GM23338 (cell line): ENCODE measurements around the gene NOD1.

Source experiments
- CREB1 ChIP-seq: fragments of 250-450 bp; sonication (Bioruptor Pico); IDR thresholded peaks from 2 replicates; pipeline ENCODE4 v1.5.0; 2020; ENCODE audit warnings: low read depth, mild to moderate bottlenecking, moderate library complexity
- EZH2 ChIP-seq: fragments of 200-600 bp; sonication (generic); IDR thresholded peaks from one replicate; pipeline ENCODE4 v1.8.0; 2017; ENCODE audit warnings: antibody characterized with exemption, mild to moderate bottlenecking, low read depth; ENCODE audit not compliant: unreplicated experiment
- EZH2phosphoT487 ChIP-seq: fragments of 200-600 bp; sonication (generic); IDR thresholded peaks from one replicate; pipeline ENCODE4 v1.8.1; 2018; ENCODE audit warnings: antibody characterized with exemption; ENCODE audit not compliant: unreplicated experiment
- REST ChIP-seq: IDR thresholded peaks from one replicate; pipeline ENCODE4 v1.6.1; 2018; ENCODE audit warnings: antibody characterized with exemption; ENCODE audit not compliant: unreplicated experiment
- ZNF114 ChIP-seq: fragments of 250-450 bp; sonication (Bioruptor Pico); IDR thresholded peaks from 2 replicates; pipeline ENCODE4 v1.5.0; 2020; ENCODE audit warnings: mild to moderate bottlenecking, moderate library complexity
- TF ChIP-seq, protein P1 (sequence below), 2 experiments: fragments of 200-600 bp in 1 of 2; sonication (generic) in 1 of 2; conservative IDR thresholded peaks; 2 replicates each; pipeline versions ENCODE4 v1.5.1 to v1.6.1; 2016 to 2017; ENCODE audit warnings: antibody characterized with exemption in 2 of 2, low read depth in 2 of 2, mild to moderate bottlenecking in 2 of 2, moderate library complexity in 1 of 2

DNA sequence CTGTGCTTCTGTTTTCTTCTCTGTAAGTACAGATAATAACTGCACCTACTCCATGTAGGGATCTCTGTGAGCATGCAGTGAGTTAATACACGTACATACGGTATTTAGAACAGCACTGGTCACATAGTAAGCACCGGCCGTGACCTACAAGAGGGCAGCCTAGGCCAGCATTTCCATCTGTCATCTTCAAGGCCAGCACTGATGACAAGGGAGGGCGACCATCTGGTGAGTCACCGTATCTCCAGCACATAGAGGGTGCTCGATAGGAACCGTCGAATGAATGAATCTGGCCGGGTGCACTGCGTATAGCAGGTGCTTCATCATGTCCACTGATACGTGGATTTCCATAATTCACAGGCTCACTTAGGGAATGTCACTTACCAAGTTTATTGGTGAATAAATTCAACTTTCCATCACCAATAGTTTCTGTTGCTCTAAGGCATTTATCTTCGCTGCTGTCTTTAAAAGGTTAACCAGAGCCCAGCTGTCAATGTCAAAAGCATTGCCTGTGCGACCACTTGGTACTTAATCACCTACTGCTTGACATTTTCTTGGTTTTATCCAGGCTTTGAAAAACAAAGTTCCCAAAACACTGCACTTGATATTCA, 8.3 kb downstream of the NOD1 start:
- TF ChIP-seq, protein P1, sequence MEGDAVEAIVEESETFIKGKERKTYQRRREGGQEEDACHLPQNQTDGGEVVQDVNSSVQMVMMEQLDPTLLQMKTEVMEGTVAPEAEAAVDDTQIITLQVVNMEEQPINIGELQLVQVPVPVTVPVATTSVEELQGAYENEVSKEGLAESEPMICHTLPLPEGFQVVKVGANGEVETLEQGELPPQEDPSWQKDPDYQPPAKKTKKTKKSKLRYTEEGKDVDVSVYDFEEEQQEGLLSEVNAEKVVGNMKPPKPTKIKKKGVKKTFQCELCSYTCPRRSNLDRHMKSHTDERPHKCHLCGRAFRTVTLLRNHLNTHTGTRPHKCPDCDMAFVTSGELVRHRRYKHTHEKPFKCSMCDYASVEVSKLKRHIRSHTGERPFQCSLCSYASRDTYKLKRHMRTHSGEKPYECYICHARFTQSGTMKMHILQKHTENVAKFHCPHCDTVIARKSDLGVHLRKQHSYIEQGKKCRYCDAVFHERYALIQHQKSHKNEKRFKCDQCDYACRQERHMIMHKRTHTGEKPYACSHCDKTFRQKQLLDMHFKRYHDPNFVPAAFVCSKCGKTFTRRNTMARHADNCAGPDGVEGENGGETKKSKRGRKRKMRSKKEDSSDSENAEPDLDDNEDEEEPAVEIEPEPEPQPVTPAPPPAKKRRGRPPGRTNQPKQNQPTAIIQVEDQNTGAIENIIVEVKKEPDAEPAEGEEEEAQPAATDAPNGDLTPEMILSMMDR (conservative IDR thresholded peaks at IDR 0.05; ENCODE audit: low read depth in 2 of 2) = no peak
- TF ChIP-seq EZH2 (no peak), ZNF114 (CRISPR knock-in tag) (no peak), CREB1 (no peak), EZH2phosphoT487 (no peak), REST (no peak)
